SK-N-MC (cell line): ENCODE results near the gene LAMA5.

Experiments
- EZH2 ChIP-seq: fragments of 200-600 bp; sonication (generic); IDR thresholded peaks from one replicate; pipeline ENCODE4 v1.6.1; 2017; ENCODE audit warnings: antibody characterized with exemption
- POLR2AphosphoS5 ChIP-seq: IDR thresholded peaks from 2 replicates; pipeline ENCODE4 v1.6.1; 2012; ENCODE audit warnings: mild to moderate bottlenecking, low read depth, low read length, borderline replicate concordance

DNA sequence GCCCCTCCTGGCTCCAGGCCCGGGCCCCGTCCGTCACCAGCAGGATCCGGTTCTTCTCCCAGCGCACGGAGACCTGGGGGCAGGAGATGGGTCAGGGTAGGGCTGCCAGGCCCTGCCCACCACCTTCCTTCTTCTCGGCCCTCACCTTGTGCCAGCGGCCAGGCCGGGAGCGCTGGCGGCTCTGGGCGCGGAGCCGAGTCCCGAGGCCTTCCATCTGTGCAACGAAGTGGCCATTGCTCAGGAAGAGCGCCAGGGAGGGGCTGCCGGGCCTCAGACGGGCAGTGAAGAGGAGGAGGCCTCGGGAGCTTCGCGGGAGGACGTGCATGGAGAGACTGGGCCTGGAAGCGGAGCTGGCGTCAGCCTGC, 56.4 kb downstream of the LAMA5 start:
- TF ChIP-seq EZH2 (no peak), POLR2AphosphoS5 (no peak)
